ENCODE data around the gene FAM180A.
"Not testable (repeated sequence)": the region's sequence is repeated elsewhere in the genome, so short reads cannot be mapped to it uniquely, and the experiment has no call there.

Gene FAM180A

DNA sequence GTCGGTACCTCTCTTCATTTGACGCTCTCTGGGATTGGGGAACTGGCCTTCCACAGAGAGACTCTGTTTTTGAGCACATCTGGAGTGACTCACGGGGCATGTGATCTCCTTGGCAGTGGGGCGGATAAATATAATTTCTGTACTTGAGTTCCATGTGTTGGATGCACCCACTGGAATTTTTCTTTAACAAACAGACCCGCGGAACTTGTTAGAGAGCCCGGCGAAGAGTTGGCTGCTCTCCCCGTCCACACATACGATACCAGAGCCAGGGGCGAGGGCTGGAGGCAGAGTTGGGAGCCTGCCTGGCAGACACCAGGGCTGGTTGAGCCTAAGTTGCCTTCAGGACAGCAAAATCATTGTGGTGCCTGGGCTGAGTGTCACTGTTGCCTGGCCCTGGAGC is at the start of gene FAM180A:
Gene FAM180A (minus strand): TSS at position 44 of the 400 bp plus-strand sequence. CDS start 233 bp downstream, outside the sequence.
- no peak for DNase-seq

DNA sequence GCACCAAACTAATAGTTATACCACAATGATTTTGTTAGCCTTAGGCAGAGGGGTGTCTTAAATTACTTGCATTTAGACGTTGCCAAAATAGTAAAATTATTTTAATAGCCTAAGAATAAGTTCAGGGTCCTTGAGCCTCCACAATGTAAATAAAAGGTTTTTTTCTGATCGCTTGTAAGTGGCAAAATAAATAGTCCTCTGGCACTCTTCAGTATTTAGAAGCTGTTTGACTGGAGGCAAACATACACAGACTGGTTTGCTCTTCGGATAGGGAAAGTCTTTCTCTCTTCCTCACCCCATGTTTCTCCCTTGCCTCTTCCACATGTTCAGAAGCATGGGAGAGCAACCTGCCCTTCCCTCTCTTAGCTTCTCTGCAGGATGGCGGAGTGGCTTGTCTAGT is 49.5 kb upstream of the FAM180A start:
- peak; percentile 95 for DNase-seq

DNA sequence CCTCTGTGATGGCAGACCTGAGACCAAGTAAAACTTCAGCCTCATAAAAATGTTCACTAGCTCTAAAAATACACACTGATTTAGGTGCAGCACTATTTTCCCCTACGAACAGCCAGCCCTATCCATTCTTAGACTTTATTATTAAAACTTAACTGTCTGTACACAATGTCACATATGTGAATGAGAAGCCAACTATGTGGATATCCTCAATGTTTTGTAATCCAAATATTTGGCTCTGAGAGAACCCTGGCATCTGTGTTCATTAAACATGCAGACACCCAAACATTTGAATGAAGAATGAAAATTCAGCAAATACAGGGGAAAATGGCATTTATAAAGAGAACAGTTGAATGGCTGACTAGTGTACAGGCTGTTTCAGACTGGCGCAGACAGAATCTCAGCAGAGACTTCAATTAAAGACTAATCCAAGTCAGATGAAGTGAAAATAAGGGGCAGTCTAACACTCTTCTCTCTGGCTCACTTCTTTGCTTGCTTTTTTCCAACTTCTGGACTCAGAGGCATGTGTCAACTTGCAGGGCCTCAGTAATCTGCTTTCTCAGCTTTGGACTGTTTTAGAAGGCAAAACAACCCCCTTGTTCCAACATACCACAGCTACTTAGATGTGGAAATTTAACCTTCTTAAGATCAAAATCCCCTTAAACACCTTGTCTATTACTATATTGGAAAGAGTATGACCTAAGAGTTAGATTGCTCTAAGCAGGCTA is 47.4 kb upstream of the FAM180A start:
- DNase-seq, result no peak

DNA sequence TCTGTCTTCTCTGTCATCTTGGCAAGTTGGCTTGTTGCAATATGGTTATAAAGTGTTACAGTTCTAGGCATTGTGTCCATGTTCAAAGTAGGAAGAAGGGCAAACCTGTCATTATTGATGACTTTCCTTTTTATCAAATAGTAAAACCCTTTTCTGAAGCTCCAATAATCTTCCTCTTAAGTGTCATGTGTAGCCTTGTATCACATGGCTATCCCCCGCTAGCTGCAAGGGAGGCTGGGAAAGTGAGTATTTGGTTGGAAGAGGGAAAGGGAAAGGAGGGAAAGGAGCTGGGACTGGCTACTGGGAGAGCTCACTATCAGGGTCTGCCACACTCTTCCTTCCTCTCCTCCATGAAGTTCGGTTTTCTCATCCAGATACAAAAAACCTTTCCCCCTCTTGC is 45.2 kb upstream of the FAM180A start:
- no peak for DNase-seq

DNA sequence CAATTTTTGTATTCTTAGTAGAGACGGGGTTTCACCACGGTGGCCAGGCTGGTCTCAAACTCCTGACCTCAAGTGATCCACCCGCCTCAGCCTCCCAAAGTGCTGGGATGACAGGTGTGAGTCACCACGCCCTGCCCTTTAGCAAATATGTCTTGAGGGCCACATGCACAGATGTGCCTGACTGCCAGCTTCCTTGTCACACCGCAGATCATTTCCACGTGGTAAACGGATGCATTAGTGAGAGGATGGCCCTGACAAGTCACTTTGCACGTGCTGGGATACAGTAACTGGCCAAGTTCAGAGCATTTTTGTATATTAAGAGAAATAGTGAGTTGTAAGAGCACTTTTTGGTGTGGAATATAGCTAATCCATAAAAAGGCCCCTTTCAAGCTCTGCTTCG is 44.3 kb upstream of the FAM180A start:
- DNase-seq, result no peak

DNA sequence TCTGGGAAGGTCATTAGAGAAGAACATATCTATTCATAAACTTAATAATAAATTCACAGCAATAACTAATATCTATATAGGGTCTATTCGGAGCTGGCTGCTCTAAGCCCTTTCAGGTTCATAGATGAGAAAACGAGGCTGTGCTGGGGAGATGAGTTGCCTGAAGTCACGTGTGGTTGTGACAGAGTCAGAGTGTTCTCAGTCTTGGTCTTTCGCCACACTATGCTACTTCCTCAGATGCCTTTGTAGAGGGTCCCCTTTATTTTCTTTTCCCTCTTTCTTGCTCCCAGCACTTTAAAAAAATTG is 43.7 kb upstream of the FAM180A start:
- DNase-seq, result no peak

DNA sequence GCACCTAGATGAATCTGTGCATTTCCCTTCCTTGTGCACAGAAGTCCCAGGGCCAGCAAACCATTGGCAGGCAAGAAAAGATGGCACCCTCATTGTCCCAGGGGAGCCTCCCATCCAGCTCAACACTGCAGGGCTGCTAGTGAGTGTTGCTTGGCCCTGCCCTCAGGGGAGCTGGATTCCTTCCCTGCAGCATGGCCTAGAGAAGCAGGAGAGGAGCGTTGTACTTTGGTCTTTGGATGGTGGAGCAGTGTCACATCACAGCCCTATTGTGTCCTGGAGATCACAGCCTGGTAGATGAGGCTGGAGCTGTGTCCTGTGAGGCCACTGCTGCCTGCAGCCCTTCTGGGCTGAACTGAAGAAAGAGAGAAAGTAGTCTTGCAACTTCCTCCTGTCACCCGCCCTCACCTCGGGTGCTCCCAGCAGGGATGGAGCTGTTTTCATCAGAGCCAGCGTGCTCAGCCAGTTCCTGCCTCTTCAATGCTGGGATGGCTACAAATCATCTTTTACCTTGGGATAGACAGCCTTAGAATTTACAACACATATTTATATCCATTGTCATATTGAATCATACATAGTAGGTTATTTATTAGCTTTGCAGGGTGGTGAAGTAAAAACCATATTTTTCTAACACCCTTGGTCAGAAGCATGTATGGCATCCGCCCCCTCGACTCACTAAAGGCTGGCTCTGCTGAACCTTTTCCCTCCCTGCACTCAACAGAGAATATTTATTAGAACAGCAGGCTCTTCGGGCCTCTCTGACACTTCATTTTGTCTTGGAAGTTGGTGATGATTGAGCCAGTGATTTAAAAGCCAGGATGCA is 43.1 kb upstream of the FAM180A start:
- no peak for DNase-seq

DNA sequence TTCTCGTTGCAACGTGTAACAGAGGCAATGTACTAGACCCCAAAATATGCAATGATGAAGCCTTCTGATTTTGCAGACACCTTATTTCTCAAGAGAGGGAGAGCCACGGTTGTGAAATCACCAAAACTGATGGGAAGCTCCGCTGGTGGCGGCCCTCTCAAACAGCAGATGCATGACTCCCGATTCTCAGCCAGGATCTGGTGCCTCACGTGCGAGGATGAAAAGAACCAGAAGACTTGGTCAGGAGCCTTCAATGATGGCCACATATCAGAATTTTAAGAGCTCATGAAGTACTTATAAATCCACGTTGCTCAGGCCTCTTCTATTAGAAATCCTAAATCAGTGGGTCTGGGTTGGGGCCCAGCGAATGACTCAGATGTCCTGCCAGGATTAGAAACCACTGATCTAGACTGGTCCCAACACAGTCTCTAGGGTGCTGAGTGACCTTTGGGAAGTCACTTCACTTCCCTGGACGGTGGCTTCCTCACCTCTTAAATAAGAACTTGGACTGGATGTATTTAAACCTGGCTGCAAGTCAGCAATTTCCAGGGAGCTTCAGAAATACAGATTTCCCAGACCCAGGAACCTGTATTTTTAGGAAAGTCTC is 41.9 kb upstream of the FAM180A start:
- DNase-seq, result no peak

DNA sequence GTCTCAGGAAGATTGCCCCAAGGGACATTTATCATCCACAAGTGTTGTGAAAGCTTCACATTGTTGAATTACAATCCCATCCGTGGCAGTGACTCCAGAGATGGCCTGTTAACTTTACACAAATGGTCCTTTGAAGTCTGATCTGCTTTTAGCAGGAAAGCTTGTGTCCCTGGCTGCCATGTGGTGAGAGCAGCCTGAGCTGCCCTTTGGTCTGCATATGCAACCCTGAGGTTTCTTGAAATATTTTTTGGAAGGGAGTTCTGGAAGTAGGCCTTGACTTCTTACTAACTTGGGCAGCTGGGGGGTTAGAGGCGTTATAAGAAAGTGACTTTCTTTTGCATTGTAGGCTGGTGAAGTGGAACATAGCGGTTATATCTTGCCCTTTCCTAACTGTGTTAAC is 41.3 kb upstream of the FAM180A start:
- no peak for DNase-seq

DNA sequence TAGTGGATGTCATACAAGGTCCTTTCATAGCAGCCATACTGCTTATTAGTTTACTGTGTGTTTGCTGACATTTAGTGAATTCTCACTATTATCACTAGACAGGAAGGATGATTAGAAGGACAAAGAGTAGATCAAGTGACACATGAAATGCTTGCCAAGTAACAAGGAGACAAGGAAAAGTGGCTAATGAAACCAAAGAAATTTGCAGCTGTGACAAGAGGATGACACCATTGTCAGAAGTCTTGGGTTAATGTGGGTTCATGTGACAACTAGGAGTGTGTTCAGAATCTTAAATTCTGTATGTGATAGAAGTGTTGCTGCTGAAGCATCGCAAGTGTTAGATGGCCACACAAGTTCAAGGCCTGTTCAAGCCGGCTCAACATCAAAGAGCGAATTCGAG is 40.8 kb upstream of the FAM180A start:
- no peak for DNase-seq

DNA sequence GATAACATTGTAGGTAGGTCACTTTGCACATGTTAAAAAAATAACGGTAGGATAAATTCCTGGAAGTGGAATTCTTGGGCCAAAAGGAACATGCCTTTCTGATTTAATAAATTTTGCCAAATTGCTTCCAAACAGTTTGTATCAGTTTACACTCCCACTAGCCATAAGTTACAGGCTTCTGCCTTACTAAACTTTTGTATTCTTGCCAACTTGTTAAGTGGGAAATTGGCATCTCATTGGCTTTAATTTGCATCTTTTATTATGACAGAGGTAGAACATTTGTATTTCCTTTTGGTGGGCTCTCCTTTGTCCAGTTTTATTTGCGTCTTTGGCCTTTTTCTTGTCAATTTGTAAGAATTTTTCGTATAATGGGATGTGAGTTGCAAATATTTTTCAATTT is 38.3 kb upstream of the FAM180A start:
- DNase-seq, result no peak

DNA sequence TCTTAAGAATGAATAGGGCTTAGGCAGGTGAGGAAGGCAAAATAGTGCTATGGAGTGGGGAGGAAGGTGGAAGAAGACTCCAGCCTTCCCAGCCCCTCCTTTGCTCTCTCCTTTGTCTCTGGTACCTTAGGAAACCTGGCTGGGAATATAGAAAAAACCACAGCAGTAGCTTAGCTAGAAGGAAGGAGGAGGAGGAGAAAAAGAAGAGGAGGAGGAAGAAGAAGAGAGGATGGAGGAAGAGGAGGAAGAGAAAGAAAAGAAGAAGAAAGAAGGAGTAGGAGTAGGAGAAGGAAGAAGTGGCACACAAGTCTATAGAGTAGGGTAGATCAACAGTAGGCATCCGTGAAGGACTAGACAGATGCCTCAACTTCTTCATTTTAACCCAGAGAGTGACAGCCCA is 36.5 kb upstream of the FAM180A start:
- no peak for DNase-seq

DNA sequence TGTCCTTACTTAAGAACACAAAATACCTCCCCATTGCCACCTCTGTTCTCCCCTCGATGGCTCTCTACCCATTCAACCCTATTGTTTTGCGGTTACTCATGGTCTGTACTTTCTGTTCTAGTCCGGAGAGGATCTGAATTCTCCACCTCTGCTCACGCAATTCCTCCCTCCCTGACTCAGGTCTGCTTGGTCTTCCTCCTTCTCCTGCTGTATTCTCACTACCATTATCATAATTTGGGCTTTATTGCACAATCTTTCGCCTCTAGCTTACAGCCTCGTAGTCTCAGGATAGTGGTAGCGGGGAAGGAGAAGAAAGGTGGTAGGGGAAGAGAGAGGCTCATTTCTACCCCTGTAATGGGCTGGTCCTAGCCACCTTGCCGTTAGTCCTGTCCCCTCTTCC is 35.4 kb upstream of the FAM180A start:
- DNase-seq, result no peak

DNA sequence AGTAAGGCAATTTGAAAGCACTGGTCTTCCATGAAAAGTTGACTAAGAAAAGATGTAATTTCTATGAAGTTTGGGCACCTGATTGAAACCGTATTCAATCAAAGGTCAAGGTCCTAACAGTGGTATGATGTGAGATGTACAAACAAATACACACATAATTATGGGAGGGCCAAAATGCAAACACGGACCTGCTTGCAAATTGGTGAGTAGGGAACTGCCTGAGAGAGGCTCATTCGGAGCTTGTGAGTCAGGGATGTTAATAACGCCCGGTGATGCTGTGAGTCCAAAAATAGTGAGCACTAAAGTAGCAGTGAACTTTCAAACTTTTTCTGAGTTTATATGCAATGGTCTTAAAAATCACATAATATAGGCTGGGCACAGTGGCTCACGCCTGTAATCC is 34.2 kb upstream of the FAM180A start:
- no peak for DNase-seq

DNA sequence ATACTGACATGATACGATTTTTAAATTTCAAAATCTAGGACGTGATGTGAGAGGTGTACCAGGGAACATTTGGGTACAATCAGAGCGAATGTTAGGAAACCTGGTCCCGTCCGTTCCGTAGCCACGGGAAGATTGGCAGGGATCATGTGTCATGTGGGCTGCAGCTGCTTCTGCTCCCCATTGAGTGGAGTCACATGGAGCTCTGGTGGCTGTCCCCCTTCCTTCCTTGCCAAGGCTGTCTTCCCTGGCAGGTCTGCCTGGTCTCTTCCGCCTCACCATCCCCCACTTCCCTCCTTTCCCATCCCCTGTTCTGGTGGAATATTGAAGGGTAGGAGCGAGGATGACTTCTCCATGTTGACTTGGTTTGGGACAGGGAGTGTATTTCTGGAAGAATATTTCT is 33.8 kb upstream of the FAM180A start:
- DNase-seq, result no peak

DNA sequence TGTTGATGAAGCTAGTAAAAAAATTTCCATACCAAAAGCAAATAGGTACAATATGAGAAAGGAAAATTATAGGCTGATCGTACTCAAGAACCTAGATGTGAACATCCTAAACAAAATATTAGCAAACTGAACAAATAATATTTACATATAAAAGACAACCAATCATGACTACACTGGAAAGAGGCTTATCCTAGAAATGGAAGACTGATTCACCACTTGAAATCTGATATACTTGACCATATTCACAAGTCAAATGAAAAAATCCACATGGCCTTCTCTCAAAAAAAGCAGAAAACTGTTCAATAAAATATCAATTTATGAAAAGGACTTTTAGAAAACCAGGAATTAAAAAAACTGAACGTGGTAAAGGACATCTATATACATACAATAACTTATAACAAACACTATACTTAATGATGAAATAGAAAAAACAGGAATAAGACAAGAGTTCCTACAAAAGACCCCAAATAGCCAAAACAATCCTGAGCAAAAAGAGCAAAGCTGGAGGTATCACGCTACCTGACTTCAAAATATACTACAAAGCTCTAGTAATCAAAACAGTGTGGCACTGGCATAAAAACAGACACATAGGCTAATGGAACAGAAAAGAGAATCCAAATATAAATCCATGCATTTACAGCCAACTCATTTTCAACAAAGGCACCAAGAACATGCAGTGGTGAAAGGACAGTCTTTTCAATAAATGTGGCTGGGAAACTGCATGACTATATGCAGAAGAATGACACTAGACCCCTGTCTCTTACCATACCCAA is 29.2 kb upstream of the FAM180A start:
- DNase-seq, result no peak

DNA sequence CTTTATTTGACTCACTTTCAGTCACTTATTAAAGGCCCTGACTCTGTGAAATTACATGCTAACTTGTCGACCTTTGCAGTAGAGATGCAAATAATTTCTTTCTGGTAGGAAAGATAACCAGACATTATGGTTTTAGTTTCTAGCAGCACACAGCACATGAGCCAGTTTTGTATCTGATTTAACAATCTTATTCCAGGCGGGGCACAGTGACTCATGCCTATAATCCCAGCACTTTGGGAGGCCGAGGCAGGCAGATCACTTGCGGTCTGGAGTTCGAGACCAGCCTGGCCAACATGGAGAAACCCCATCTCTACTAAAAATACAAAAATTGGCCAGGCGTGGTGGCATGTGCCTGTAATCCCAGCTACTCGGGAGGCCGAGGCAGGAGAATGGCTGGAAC is 27.3 kb upstream of the FAM180A start:
- DNase-seq, result not testable (repeated sequence)

DNA sequence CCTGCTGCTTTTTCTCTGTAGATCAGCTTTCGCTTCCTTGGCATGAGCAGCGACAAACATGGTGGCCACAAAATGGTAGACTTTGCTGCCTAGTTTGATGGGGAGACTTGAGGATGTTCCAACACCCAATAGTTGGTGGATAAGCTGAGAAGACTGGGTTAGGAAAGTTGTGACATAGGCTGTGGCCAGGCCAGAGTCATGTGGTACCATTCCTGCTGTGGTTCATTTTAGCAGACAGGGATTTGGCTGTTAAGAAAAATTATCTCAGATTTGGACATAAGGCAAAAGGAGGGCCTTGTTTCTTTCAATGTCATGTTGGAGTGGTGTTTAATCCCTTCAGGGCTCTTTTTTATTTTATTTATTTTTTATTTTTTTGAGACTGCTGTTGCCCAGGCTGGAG is 26.6 kb upstream of the FAM180A start:
- no peak for DNase-seq

DNA sequence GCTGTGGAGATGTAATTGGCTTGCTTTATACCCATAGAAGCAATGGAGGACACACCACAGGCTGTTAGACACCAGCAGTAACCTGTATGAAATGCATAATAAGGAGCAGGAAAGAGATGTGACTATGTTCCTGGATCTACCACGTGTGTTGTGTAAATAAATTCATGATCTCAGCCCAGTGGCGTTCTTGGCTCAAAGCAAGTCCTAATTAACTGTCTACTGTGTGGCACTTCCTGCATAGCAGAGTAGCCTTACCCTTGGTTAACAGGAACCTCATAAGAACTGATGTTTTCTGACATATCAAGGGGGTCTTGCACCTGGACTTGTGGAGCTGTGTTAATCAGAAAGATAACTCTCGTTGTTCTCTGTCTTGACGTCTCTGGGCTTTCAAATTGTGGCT is 25.7 kb upstream of the FAM180A start:
- DNase-seq, result peak; percentile 91

DNA sequence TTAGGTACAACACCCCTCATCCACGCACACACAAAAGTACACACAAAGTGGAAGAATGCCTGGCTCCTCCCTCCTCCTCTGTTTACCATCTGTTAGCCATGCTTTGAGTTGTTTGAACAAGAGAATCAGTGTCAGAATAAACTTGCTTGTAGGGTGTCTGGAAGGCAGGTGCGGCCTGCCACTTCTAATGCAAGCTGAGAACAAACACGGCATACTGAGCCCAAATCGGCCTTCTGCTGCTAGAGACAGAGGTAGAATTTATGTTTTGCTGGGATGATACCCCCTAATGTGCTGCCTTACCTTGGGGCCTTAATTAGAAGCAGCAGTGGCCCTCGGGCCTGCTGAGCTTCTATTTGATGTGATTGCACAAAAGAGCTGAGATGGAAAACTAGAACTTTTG is 24.9 kb upstream of the FAM180A start:
- DNase-seq, result peak; percentile 81

DNA sequence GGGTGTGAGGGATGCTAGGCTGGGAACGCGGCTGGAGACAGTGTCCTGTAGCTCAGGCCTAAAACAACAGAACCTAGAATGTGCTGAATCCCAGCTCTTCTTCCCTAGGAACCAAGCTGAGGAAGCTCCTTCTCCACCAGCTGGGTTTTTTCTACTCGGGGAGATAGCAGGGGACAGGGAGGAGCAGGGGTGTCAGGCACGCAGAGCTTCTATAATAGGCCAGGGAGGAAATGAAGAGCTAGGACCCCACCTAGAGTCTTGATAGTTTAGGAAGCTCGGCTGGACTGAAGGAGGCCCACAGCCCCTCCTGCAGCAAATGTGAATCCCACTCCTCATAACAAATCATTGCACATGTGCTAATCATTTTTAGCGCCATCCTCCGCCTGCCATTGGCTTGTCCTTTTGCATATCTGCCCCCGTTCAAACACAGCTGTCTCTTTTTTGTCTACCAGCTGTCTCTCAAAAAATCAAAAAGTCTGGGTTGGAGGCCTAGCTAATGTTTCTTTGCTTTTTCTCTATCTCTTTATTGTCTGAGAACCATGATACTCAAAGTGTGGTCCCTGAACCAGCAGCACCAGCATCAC is 24.1 kb upstream of the FAM180A start:
- DNase-seq, result no peak

DNA sequence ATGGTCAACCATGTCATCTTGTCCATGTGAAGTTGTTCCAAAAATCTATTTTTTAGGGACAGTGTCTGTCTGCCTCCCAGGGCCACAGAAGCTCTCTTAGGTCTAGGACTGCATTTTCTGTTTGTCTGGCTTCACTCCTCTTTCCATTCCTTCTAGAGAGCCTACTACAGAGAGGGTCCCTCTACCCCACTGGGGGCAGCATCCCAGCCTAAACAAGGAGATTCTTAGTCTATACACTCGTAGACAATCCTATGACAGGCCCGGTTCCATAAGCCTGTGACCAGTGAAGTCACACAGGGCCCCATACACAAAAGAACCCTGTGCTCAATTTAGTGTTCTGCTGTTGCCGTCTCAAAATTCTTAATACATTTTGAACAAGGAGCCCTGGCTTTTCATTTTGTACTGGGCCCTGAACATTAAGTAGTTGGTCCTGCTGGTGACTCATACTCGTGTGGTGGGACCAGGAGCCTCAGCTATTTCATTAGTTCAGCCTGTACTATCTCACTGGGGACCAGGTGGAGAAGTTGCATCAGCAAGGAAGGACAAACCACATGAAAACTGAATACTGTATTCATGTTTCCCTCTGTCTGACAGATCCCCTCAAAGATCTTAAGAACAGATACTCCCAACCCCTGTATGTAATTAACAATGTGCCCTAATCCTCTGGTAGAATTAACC is 23.5 kb upstream of the FAM180A start:
- no peak for DNase-seq

DNA sequence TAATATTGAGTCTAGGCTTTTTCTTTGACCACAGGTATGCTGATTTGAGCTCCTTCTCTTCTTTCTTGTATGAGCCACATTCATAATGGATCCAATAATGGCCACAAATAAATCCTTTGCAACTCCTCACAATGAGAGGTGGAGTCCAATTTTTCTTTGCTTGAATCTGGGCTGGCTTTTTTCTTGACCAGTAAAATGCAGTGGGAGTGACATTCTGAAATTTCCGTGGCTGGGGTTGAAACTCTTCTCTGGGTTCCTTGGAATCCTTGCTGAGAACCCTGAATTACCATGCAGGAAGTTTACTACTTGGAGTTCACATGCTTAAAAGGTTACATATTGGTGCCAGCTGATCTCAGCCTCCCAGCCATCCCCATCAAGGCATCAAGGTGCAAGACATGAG is 22.4 kb upstream of the FAM180A start:
- no peak for DNase-seq

Data from NCI-H2029 treated with DMSO at 0.1 percent for 48 hours (cell line).